NCI-H774 (cell line): Measurements from ENCODE around the gene RAP1GAP2.
"Not testable (repeated sequence)": the region's sequence is repeated elsewhere in the genome, so short reads cannot be mapped to it uniquely, and the experiment has no call there.

Source experiments
- DNase-seq: peaks from one replicate; lab custom pipeline; 2025; lab: John Stamatoyannopoulos, UW

Gene RAP1GAP2

GRCh38 chr17:2814481-2815341, 18.5 kb downstream of the RAP1GAP2 start:
- no peak for DNase-seq

- DNase-seq = no peak
These were observed 19.5 kb downstream of the RAP1GAP2 start for GRCh38 chr17:2815781-2816185.

- no peak for DNase-seq
These were observed 20.4 kb downstream of the RAP1GAP2 start for GRCh38 chr17:2816688-2817087.

GRCh38 chr17:2819294-2819693, 23.1 kb downstream of the RAP1GAP2 start:
- not testable (repeated sequence) for DNase-seq

GRCh38 chr17:2819921-2820501, 23.8 kb downstream of the RAP1GAP2 start:
- no peak for DNase-seq

GRCh38 chr17:2821868-2822267, 25.6 kb downstream of the RAP1GAP2 start:
- no peak for DNase-seq

GRCh38 chr17:2822358-2822757, 26.1 kb downstream of the RAP1GAP2 start:
- no peak for DNase-seq

GRCh38 chr17:2825253-2825970, 29.2 kb downstream of the RAP1GAP2 start:
- DNase-seq = no peak

- DNase-seq = peak; percentile 11
These were observed 32.3 kb downstream of the RAP1GAP2 start for GRCh38 chr17:2828397-2829038.

GRCh38 chr17:2830678-2831077, 34.4 kb downstream of the RAP1GAP2 start:
- DNase-seq = no peak

- DNase-seq = no peak
These were observed 39.5 kb downstream of the RAP1GAP2 start for GRCh38 chr17:2835780-2836179.

- no peak for DNase-seq
These were observed 40.9 kb downstream of the RAP1GAP2 start for GRCh38 chr17:2837147-2837561.

GRCh38 chr17:2841606-2842005, 45.4 kb downstream of the RAP1GAP2 start:
- no peak for DNase-seq

GRCh38 chr17:2842464-2842863, 46.2 kb downstream of the RAP1GAP2 start:
- no peak for DNase-seq

GRCh38 chr17:2844416-2844815, 48.2 kb downstream of the RAP1GAP2 start:
- no peak for DNase-seq

GRCh38 chr17:2847381-2848333, 51.4 kb downstream of the RAP1GAP2 start:
- no peak for DNase-seq

GRCh38 chr17:2849327-2849670, 53.1 kb downstream of the RAP1GAP2 start:
- no peak for DNase-seq

GRCh38 chr17:2850991-2851390, 54.8 kb downstream of the RAP1GAP2 start:
- no peak for DNase-seq

- DNase-seq = no peak
These were observed 55.4 kb downstream of the RAP1GAP2 start for GRCh38 chr17:2851615-2852014.

GRCh38 chr17:2852221-2852620, 56.0 kb downstream of the RAP1GAP2 start:
- DNase-seq = no peak

GRCh38 chr17:2852729-2853282, 56.6 kb downstream of the RAP1GAP2 start:
- no peak for DNase-seq
